ENCODE results near the gene MAP1B. TPM values are rescaled to one million over a fixed set of nuclear protein-coding genes. Genes with fewer than 3 reads are reported as not detected.

Gene MAP1B
- total and polyA plus RNA-seq, 10 of the 15 experiments (the other 5 are each of a cell fraction or from before 2014, with no cell fraction given), result 0.02 to 0.81 (median 0.06) TPM; not detected in 1

DNA sequence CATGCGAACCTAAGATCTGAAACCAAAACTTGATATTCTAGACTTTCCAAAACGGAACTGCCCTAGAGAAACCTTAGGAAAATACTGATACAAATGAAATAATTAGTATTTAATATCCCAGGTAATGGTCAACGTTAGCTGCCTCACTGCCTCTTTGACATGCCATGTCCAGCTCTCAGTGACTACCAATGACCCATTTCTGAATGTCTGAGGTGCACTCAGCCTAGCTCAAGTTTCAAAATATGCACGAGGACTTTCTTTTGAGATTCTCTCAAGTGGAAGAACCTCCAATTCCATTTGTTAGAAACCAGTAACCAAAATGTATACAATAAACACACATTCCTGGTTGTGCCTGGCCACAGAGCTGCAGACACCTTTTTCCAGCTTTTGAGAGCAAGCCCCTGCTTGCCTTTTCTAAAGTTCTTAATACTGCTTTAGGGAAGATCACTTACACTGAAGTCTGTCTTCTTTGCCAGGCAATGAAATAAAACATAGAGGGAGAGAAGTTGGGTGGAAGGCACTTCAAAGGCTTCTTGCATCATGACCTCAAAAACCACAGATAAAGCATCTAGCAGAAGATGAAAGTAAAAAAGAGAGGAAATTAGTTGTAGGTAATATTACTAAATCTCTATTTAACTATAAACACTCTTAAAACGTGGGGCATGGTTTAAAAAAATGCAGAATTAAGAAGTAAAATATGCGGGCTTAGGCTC, 124.9 kb downstream of the MAP1B start (continued):
- no peak for TF ChIP-seq ASH2L (IDR thresholded peaks at IDR 0.05; ENCODE audit: borderline replicate concordance, low read depth)
- TF ChIP-seq GATAD2B (conservative IDR thresholded peaks at IDR 0.05; ENCODE audit: low read depth), result no peak
- TF ChIP-seq, protein P1, sequence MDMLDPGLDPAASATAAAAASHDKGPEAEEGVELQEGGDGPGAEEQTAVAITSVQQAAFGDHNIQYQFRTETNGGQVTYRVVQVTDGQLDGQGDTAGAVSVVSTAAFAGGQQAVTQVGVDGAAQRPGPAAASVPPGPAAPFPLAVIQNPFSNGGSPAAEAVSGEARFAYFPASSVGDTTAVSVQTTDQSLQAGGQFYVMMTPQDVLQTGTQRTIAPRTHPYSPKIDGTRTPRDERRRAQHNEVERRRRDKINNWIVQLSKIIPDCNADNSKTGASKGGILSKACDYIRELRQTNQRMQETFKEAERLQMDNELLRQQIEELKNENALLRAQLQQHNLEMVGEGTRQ (IDR thresholded peaks at IDR 0.05; ENCODE audit: borderline replicate concordance, low read depth, low read length), result no peak
- no peak for TF ChIP-seq TCF12 (IDR thresholded peaks at IDR 0.05; ENCODE audit: low read depth, low read length)
- no peak for TF ChIP-seq STAT3 (IDR thresholded peaks at IDR 0.05; ENCODE audit: low read depth, low read length)
- no peak for TF ChIP-seq CBX5 (IDR thresholded peaks at IDR 0.05; ENCODE audit: low read depth)
- TF ChIP-seq PAX8 (IDR thresholded peaks at IDR 0.05), result no peak
- TF ChIP-seq, protein P2, sequence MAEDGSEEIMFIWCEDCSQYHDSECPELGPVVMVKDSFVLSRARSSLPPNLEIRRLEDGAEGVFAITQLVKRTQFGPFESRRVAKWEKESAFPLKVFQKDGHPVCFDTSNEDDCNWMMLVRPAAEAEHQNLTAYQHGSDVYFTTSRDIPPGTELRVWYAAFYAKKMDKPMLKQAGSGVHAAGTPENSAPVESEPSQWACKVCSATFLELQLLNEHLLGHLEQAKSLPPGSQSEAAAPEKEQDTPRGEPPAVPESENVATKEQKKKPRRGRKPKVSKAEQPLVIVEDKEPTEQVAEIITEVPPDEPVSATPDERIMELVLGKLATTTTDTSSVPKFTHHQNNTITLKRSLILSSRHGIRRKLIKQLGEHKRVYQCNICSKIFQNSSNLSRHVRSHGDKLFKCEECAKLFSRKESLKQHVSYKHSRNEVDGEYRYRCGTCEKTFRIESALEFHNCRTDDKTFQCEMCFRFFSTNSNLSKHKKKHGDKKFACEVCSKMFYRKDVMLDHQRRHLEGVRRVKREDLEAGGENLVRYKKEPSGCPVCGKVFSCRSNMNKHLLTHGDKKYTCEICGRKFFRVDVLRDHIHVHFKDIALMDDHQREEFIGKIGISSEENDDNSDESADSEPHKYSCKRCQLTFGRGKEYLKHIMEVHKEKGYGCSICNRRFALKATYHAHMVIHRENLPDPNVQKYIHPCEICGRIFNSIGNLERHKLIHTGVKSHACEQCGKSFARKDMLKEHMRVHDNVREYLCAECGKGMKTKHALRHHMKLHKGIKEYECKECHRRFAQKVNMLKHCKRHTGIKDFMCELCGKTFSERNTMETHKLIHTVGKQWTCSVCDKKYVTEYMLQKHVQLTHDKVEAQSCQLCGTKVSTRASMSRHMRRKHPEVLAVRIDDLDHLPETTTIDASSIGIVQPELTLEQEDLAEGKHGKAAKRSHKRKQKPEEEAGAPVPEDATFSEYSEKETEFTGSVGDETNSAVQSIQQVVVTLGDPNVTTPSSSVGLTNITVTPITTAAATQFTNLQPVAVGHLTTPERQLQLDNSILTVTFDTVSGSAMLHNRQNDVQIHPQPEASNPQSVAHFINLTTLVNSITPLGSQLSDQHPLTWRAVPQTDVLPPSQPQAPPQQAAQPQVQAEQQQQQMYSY (CRISPR knock-in tag; IDR thresholded peaks at IDR 0.05), result no peak
- no peak for TF ChIP-seq EGR1 (IDR thresholded peaks at IDR 0.05; ENCODE audit: borderline replicate concordance in 1 of 2, low read depth in 2 of 2, low read length in 2 of 2)
- no peak for TF ChIP-seq NR2C1 (IDR thresholded peaks at IDR 0.05)
- TF ChIP-seq KDM1A (IDR thresholded peaks at IDR 0.05; ENCODE audit: borderline replicate concordance), result no peak
- TF ChIP-seq, protein P3, sequence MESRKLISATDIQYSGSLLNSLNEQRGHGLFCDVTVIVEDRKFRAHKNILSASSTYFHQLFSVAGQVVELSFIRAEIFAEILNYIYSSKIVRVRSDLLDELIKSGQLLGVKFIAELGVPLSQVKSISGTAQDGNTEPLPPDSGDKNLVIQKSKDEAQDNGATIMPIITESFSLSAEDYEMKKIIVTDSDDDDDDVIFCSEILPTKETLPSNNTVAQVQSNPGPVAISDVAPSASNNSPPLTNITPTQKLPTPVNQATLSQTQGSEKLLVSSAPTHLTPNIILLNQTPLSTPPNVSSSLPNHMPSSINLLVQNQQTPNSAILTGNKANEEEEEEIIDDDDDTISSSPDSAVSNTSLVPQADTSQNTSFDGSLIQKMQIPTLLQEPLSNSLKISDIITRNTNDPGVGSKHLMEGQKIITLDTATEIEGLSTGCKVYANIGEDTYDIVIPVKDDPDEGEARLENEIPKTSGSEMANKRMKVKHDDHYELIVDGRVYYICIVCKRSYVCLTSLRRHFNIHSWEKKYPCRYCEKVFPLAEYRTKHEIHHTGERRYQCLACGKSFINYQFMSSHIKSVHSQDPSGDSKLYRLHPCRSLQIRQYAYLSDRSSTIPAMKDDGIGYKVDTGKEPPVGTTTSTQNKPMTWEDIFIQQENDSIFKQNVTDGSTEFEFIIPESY (IDR thresholded peaks at IDR 0.05), result no peak
- no peak for TF ChIP-seq YBX1 (IDR thresholded peaks at IDR 0.05)
- TF ChIP-seq RFX5 (IDR thresholded peaks at IDR 0.05; ENCODE audit: low read depth, low read length), result no peak
- TF ChIP-seq HCFC1 (IDR thresholded peaks at IDR 0.05; ENCODE audit: low read length), result no peak
- TF ChIP-seq ZNF217 (IDR thresholded peaks at IDR 0.05), result no peak
- no peak for TF ChIP-seq GABPA (IDR thresholded peaks at IDR 0.05; ENCODE audit: low read depth)
- TF ChIP-seq ZNF207 (IDR thresholded peaks at IDR 0.05; ENCODE audit: borderline replicate concordance), result no peak
- TF ChIP-seq, protein P4, sequence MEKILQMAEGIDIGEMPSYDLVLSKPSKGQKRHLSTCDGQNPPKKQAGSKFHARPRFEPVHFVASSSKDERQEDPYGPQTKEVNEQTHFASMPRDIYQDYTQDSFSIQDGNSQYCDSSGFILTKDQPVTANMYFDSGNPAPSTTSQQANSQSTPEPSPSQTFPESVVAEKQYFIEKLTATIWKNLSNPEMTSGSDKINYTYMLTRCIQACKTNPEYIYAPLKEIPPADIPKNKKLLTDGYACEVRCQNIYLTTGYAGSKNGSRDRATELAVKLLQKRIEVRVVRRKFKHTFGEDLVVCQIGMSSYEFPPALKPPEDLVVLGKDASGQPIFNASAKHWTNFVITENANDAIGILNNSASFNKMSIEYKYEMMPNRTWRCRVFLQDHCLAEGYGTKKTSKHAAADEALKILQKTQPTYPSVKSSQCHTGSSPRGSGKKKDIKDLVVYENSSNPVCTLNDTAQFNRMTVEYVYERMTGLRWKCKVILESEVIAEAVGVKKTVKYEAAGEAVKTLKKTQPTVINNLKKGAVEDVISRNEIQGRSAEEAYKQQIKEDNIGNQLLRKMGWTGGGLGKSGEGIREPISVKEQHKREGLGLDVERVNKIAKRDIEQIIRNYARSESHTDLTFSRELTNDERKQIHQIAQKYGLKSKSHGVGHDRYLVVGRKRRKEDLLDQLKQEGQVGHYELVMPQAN (conservative IDR thresholded peaks at IDR 0.05), result no peak
- TF ChIP-seq SREBF1 (IDR thresholded peaks at IDR 0.05; ENCODE audit: low read length), result no peak
- no peak for TF ChIP-seq HDGF (IDR thresholded peaks at IDR 0.05)
- no peak for TF ChIP-seq ESRRA (IDR thresholded peaks at IDR 0.05; ENCODE audit: low read length)
- no peak for TF ChIP-seq SMC3 (IDR thresholded peaks at IDR 0.05; ENCODE audit: borderline replicate concordance, low read length)
- peak; percentile 82 for TF ChIP-seq CBFB (IDR thresholded peaks at IDR 0.05; ENCODE audit: low read depth)
- TF ChIP-seq TCF7 (IDR thresholded peaks at IDR 0.05; ENCODE audit: borderline replicate concordance), result peak; percentile 94

Measured in GM12878 (cell line).